Measurements from ENCODE around the gene SYNE1. TPM values are rescaled to one million over a fixed set of nuclear protein-coding genes. Genes with fewer than 3 reads are reported as not detected.
"Not testable (repeated sequence)": the region's sequence is repeated elsewhere in the genome, so short reads cannot be mapped to it uniquely, and the experiment has no call there.

The SYNE1 gene
- polyA plus RNA-seq, 1 experiment, result 35.7 TPM

- Histone ChIP-seq H3K9me3 (ENCODE audit: control insufficient read depth, insufficient read depth, low read length) (no peaks in the 10 kb centered on the region), H3K27me3 (ENCODE audit: control insufficient read depth, insufficient read depth, low read length) (no peaks in the 10 kb centered on the region), H3K4me3 (ENCODE audit: low read depth, low read length) (no peak overlapping the region), H3K27ac (ENCODE audit: low read depth, low read length) (no peak overlapping the region)
- CTCF ChIA-PET, result no interaction called here
- DNase-seq (ENCODE audit: low read depth, low spot score), result no peak
- TF ChIP-seq CTCF (IDR thresholded peaks at IDR 0.05; ENCODE audit: low read depth, low read length), result no peak
- POLR2A ChIA-PET, result no interaction called here
Measured at GRCh38 chr6:152428126-152428525, 209.0 kb downstream of the SYNE1 start.

- no peaks in the 10 kb centered on the region for H3K27me3 ChIP-seq (ENCODE audit: control insufficient read depth, insufficient read depth, low read length)
- DNase-seq (ENCODE audit: low read depth, low spot score), result no peak
- no peaks in the 10 kb centered on the region for H3K9me3 ChIP-seq (ENCODE audit: control insufficient read depth, insufficient read depth, low read length)
- ChIA-PET POLR2A (no interaction called here), CTCF (no interaction called here)
- TF ChIP-seq CTCF (IDR thresholded peaks at IDR 0.05; ENCODE audit: low read depth, low read length), result no peak
- no peak overlapping the region for H3K27ac ChIP-seq (ENCODE audit: low read depth, low read length)
- no peak overlapping the region for H3K4me3 ChIP-seq (ENCODE audit: low read depth, low read length)
Measured at GRCh38 chr6:152426276-152426675, 210.9 kb downstream of the SYNE1 start.

- POLR2A ChIA-PET, result no interaction called here
- Histone ChIP-seq H3K9me3 (ENCODE audit: control insufficient read depth, insufficient read depth, low read length) (peaks cover 3% of the 10 kb centered on the region; the same call in 1 of the 2 replicates), H3K27ac (ENCODE audit: low read depth, low read length) (no peak overlapping the region), H3K27me3 (ENCODE audit: control insufficient read depth, insufficient read depth, low read length) (no peaks in the 10 kb centered on the region), H3K4me3 (ENCODE audit: low read depth, low read length) (no peak overlapping the region)
- CTCF ChIA-PET, result no interaction called here
- no peak for DNase-seq (ENCODE audit: low read depth, low spot score)
- no peak for TF ChIP-seq CTCF (IDR thresholded peaks at IDR 0.05; ENCODE audit: low read depth, low read length)
Measured at GRCh38 chr6:152423216-152424103, 213.7 kb downstream of the SYNE1 start.

- POLR2A ChIA-PET, result interaction anchor here (0.6 kb wide), 1 partner anchor 30 kb away, joined by 3 read pairs; no protein-coding TSS in a partner anchor
Measured at GRCh38 chr6:152421496-152421895, 215.7 kb downstream of the SYNE1 start.

GRCh38 chr6:152420696-152421095, 216.5 kb downstream of the SYNE1 start:
- CTCF ChIA-PET, result no interaction called here
- Histone ChIP-seq H3K4me3 (ENCODE audit: low read depth, low read length) (no peak overlapping the region), H3K9me3 (ENCODE audit: control insufficient read depth, insufficient read depth, low read length) (peaks cover 3% of the 10 kb centered on the region; the same call in 1 of the 2 replicates), H3K27me3 (ENCODE audit: control insufficient read depth, insufficient read depth, low read length) (no peaks in the 10 kb centered on the region), H3K27ac (ENCODE audit: low read depth, low read length) (no peak overlapping the region)
- no peak for TF ChIP-seq CTCF (IDR thresholded peaks at IDR 0.05; ENCODE audit: low read depth, low read length)
- DNase-seq (ENCODE audit: low read depth, low spot score), result no peak
- POLR2A ChIA-PET, result no interaction called here

More at GRCh38 chr6:152421496-152421895, 215.7 kb downstream of the SYNE1 start:
- H3K27me3 ChIP-seq (ENCODE audit: control insufficient read depth, insufficient read depth, low read length); H3K4me3 ChIP-seq (ENCODE audit: low read depth, low read length); H3K27ac ChIP-seq (ENCODE audit: low read depth, low read length); DNase-seq (ENCODE audit: low read depth, low spot score); CTCF ChIA-PET; H3K9me3 ChIP-seq (ENCODE audit: control insufficient read depth, insufficient read depth, low read length): not testable (repeated sequence)
